Pulmonary artery endothelial cell (primary cell): Measurements from ENCODE around the gene ALG3. TPM values are rescaled to one million over a fixed set of nuclear protein-coding genes. Genes with fewer than 3 reads are reported as not detected.

Experiments used
- DNase-seq: peaks from one replicate; pipeline ENCODE4 v3.0.0-alpha.2; 2011; ENCODE audit warnings: low read depth, low spot score
- total RNA-seq: library from RNA; depleted of rRNA; stranded (reverse); fragments of >200 nt; gene quantifications from 2 replicates; pipeline ENCODE4 v1.2.3, GENCODE V29; 2014

ALG3 gene
- total RNA-seq, 1 donor from 2014 or later, result 23.6 TPM

DNA sequence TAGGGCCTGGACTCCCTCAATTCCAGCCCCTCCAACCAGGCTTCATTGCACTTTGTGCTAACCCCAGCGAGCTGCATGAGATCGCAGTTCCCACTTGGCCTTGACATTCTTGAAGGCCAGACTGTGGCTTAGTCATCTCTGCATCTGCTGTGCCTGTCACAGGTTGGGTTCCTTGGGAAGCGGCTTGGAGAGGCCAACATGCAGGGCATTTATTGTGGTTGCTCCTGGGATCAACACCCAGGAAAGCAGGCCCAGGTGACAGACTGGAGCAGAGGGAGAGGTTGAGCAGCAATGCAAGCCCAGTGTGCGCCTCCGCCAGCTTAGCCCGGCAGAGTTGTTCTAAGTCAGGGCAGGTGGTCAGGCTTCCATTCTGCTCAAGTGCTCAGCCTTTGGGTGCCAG, 52.2 kb downstream of the ALG3 start:
- no peak for DNase-seq

DNA sequence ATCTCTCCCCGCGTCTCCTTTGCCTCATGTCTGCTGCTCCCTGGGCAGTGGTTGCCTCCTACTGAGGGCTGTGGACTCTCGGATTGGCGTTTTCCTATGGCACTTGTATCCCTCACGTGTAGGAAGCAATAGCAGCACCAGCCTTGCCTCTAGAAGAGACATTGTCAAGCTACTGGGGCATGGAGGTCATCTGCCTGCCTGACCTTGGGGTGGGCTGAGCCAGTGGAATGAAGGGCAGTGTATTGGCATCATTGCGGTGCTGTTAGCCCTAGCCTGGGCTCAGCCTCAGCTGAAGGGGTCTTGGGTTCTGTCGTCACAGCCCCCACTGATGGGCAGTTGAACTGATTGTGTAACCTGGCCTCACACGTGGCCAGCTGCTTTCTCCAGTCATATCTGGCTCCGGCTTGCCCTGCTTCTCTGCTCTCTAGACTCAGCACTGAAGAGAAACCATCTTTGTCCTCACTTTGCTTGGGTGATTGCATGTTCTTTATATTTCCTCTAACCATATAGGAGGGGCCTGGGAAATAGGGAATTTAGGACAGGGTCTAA, 54.7 kb downstream of the ALG3 start:
- DNase-seq, result no peak

DNA sequence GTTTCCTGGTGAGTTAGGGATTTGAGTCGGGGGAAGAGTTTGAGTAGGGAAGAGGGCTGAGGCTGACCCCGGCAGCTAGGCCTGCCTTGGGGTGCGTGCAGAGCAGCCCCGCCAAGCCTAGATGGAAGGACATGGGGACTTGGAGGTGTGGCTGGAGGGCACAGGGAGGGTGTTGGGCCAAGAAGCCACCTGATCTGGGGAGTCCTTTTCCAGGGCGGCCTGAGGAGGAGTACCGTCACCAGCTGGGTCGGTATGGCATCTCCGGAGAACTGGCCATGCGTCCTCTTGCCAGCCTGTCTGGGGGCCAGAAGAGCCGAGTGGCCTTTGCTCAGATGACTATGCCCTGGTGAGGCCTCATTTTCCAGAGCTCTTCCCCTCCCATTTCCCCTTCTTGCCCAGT, 55.9 kb downstream of the ALG3 start:
- no peak for DNase-seq

Other genes starting within 250 kb of the ALG3 start
- 12.0 and 16.7 TPM in 2 replicates for gene ABCC5, start 231.1 kb downstream of the ALG3 start, total RNA-seq
- not detected in 2 replicates for gene HTR3D, start 217.2 kb downstream of the ALG3 start, total RNA-seq
- gene HTR3C, start 195.9 kb downstream of the ALG3 start, total RNA-seq, result not detected in 2 replicates
- gene HTR3E, start 151.9 kb downstream of the ALG3 start, total RNA-seq, result not detected in 2 replicates
- gene EIF2B5, start 113.6 kb downstream of the ALG3 start, total RNA-seq, result 41.0 and 53.0 TPM in 2 replicates
- gene DVL3, start 93.6 kb downstream of the ALG3 start, total RNA-seq, result 21.2 and 30.0 TPM in 2 replicates
- 413 and 506 TPM in 2 replicates for gene AP2M1, start 74.1 kb downstream of the ALG3 start, total RNA-seq
- gene ABCF3, start 62.8 kb downstream of the ALG3 start, total RNA-seq, result 52.1 and 69.1 TPM in 2 replicates
- not detected in 2 replicates for gene VWA5B2, start 19.4 kb downstream of the ALG3 start, total RNA-seq
- 4.3 and 4.7 TPM in 2 replicates for gene EEF1AKMT4, start 710 bp upstream of the ALG3 start, total RNA-seq
- gene CAMK2N2, start 12.6 kb upstream of the ALG3 start, total RNA-seq, result 0.07 TPM in 1 of 2 replicates, not detected in the other
- gene ECE2, start 27.1 kb upstream of the ALG3 start, total RNA-seq, result not detected in 2 replicates
- 780 and 805 TPM in 2 replicates for gene PSMD2, start 50.3 kb upstream of the ALG3 start, total RNA-seq
- gene EIF4G1, start 65.6 kb upstream of the ALG3 start, total RNA-seq, result 340 and 432 TPM in 2 replicates
- gene FAM131A, start 88.6 kb upstream of the ALG3 start, total RNA-seq, result 40.4 and 44.6 TPM in 2 replicates
- 2.2 and 2.6 TPM in 2 replicates for gene CLCN2, start 112.6 kb upstream of the ALG3 start, total RNA-seq
- gene POLR2H, start 112.7 kb upstream of the ALG3 start, total RNA-seq, result 106 and 115 TPM in 2 replicates
- 0.07 TPM in 1 of 2 replicates, not detected in the other for gene THPO, start 129.2 kb upstream of the ALG3 start, total RNA-seq
- 0.11 and 0.20 TPM in 2 replicates for gene CHRD, start 131.1 kb upstream of the ALG3 start, total RNA-seq